Neural progenitor cell (in vitro differentiated cells): Measurements from ENCODE around the gene CFAP221.

ENCODE experiments used
- EZH2phosphoT487 ChIP-seq: fragments of 200-600 bp; sonication (generic); IDR thresholded peaks from 2 replicates; pipeline ENCODE4 v1.6.1; 2017; ENCODE audit warnings: antibody characterized with exemption
- TF ChIP-seq, protein P1 (sequence below): fragments of 200-600 bp; sonication (generic); IDR thresholded peaks from 2 replicates; pipeline ENCODE4 v1.5.1; 2017; ENCODE audit warnings: antibody characterized with exemption, mild to moderate bottlenecking

DNA sequence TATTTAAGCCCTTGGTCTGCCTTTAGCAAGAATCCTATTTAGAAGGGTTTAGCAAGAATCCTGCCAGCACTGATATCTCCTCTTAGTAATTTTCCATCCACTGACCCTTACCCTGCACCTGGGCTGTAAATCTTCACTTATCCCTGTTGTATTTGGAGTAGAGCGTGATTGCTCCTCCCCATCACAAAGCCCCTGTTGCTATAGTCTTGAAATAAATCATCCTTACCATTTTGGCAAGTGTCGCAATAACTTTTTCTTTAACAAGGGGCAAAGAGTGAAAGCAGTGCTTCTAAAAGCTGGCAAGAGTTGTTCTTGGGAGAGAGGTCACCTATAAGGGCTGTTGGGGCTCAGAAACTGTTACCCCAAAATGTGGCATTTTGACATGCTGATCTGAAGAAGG, 16.2 kb upstream of the CFAP221 start:
- TF ChIP-seq, protein P1, sequence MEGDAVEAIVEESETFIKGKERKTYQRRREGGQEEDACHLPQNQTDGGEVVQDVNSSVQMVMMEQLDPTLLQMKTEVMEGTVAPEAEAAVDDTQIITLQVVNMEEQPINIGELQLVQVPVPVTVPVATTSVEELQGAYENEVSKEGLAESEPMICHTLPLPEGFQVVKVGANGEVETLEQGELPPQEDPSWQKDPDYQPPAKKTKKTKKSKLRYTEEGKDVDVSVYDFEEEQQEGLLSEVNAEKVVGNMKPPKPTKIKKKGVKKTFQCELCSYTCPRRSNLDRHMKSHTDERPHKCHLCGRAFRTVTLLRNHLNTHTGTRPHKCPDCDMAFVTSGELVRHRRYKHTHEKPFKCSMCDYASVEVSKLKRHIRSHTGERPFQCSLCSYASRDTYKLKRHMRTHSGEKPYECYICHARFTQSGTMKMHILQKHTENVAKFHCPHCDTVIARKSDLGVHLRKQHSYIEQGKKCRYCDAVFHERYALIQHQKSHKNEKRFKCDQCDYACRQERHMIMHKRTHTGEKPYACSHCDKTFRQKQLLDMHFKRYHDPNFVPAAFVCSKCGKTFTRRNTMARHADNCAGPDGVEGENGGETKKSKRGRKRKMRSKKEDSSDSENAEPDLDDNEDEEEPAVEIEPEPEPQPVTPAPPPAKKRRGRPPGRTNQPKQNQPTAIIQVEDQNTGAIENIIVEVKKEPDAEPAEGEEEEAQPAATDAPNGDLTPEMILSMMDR = no peak
- TF ChIP-seq EZH2phosphoT487 = no peak
